SK-N-DZ (cell line): ENCODE measurements around the gene KCNIP1.

ENCODE experiments used
- DNase-seq: peaks from one replicate; pipeline ENCODE4 v3.0.0-alpha.2; 2015; ENCODE audit warnings: low spot score

Gene KCNIP1

GRCh38 chr5:170596482-170597044, 92.7 kb downstream of the KCNIP1 start:
- no peak for DNase-seq

- DNase-seq: peak; percentile 25
Observed at GRCh38 chr5:170597109-170597751, 93.4 kb downstream of the KCNIP1 start.

DNA sequence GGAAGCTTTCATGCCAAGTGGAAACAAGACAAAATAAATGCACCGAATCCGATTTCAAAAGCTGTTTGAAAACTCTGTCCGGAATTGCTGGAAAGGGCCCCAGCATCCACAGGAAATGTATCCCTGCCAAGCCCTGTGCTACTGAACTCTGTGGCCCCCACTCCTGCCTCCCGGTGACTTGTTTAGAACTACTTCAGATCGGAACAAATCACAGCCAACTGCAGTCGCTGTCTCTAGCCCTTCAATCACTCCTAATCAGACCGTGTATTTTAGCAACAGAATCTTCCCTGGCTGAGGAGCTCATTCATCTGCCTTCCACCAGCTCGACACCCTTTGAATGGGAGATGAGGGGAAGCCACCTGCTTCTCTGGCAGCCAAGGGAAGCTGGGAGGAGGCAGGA, 94.1 kb downstream of the KCNIP1 start:
- DNase-seq: no peak

DNA sequence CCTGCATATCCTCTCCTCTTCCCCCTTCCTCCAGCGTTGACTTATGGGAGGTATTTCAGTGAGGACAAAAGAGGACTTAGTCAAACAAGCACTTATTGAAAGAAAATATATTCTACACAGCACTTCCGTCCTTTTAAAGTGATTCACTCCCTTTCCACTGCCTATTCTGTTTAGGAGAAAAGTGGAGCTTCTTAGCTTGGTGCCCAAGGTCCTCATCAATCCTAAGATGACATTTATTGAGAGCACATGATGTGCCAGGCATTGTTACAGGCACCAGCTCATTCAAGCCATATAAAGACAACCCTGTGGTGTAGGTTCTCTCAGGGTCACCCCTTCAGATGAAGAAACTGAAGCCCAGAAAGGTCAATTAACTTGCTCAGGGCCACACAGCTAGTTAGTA, 95.9 kb downstream of the KCNIP1 start:
- DNase-seq: no peak

DNA sequence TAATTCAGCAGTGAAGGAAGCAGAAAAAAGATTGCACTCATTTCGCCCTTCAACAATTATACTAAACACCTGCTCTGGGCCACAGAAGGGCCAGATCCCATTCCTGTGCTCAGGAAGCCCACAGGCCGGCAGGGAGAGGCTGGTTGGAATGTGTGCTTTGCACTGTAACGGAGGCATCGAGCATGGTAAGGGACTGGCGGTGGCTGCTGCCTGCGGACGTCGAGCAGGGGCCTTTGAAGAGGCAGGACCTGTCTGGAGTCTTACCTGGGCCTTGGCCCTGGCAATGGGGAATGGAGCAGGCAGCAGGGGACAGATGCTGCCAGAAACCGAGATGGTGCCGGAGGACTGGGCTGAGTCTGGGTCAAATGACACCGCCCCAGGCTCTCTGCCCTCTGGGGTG, 97.8 kb downstream of the KCNIP1 start:
- DNase-seq: no peak

GRCh38 chr5:170603109-170603508, 99.3 kb downstream of the KCNIP1 start:
- DNase-seq: no peak

- DNase-seq: peak; percentile 57
Observed at GRCh38 chr5:170603578-170604565, 100.1 kb downstream of the KCNIP1 start.

GRCh38 chr5:170606941-170607340, 103.1 kb downstream of the KCNIP1 start:
- no peak for DNase-seq

DNA sequence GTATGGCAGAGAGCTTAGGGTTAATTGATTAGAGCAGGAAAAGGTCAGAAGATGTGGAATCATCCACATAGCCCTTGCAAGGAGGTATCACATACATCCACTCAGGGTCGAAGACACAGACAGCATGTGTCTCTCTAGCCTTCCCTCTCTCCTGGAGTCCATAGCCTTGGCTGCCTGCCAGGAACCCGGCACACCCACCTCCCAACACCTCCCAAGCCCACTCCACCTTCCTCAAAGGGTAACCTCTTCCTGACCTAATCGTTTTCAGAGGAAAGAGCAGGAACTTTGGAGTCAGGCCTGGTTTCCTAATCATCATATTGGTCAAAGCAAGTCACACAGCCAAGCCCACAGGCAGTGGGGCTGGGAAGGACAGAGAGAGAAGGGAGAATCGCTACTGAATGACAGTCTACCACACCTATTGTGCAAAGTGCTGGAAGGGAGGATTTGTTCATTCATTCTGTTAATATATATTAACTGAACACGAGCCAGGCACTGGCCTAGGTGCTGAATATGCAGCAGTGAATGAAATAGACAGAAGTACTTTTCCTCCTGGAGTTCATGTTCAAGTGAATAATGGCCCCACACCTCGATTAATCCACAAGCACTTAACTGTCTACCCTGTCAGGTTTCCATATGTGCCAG, 107.8 kb downstream of the KCNIP1 start:
- no peak for DNase-seq

- peak; percentile 42 for DNase-seq
Observed at GRCh38 chr5:170612256-170612678, 108.4 kb downstream of the KCNIP1 start.

GRCh38 chr5:170614065-170614490, 110.3 kb downstream of the KCNIP1 start:
- DNase-seq: no peak

- no peak for DNase-seq
Observed at GRCh38 chr5:170614720-170615119, 110.9 kb downstream of the KCNIP1 start.

DNA sequence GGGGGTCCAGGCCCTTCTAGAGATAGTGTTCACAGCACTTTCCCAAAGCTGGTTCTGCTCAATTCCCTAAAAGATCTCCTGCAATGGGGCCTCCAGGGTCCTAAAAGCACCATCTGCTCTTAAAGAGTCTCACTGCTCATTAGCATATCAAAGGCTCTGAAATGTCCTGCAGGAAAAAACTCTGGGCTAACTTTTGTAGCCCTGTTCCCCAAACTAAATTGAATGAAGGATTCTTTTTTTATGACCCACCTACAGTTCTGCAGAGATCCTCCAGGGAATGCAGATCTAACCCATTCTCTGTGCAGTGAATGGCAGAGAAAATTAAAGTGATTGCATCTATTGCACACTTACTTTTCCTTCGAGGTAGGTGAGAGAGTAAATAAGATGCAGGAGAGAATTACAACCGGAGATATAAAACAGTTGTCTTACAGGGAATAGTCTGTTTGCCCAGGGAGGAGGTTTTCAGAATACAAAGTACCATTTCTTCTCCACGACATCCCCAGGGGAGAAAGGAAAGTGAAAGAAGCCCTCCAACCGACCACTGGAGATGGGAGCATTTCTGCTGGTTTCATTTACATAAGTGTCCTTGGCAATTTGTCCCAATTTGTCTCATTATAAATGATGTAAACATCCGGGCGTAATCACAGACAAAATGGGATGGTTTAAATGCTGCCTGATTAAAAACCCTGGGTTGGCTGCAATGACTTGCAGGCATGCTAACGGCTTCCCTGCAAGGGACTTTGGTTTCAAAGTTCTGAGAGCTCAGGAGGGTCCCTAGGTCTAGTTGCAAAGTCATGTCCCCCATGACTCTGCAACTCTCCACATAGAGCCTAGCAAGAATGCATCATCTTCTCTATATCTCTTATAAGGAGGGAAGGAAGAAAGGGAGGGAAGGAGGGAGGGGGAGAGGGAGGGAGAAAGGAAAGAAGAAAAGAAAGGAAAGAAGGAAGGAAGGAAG, 114.0 kb downstream of the KCNIP1 start:
- DNase-seq: no peak

DNA sequence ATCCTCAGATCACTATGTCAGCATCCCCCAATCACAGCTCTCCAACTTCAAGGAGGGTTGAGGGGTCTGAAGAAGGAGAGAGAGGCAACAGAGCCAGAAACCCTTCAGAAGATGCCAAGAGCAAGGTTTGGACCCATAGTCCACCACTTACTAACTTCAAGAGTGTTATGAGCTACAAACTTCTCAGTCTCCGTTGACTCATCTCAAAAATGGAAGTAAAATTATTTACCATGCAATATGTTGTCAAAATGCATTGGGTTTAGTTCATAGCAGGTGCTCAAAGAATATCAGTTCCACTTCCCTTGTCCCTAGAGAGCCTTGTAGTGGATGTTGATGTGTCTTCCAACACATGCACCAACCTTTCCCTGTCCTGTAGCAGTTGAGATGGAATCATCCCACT, 116.0 kb downstream of the KCNIP1 start:
- no peak for DNase-seq

DNA sequence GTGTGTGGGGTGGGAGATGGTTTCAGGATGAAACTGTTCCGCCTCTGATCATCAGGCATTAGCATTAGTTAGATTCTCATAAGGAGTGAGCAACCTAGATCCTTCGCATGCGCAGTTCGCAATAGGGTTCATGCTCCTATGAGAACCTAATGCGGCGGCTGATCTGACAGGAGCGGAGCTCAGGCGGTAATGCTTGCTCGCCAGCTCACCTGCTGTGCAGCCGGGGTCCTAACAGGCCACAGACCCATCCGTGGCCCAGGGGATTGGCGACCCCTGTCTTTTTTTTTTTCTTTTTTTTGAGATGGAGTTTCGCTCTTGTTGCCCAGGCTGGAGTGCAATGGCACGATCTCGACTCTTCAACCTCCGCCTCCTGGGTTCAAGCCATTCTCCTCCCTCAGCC, 119.1 kb downstream of the KCNIP1 start:
- DNase-seq: no peak

DNA sequence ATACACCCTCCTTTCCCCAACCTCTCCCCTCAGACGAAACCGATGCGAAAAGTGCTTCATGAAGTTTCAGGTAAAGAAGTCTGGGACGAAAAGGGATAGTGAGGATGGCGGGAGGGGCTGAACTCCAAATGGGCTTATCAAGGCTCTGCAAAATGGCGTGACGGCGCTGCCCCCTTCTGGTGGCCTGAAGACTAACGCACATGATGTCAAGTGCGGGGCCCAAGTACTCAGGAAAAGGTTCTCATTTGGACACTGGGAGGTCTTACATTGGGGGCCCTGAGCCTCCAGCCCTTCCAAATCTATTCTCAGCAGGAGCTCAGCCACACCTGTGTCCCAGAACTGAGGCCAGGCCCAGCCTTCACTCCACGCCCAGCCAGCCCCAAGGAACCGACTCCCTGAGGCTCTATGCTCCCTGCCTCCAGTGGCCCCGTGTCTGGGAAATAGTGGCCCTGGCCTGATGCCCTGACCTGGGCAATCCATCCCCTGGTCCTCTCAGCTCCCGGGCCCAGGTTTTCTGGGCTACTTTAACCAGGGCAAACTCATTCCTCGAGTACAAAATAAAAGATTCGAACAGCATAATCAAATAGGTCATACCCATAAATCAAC, 119.9 kb downstream of the KCNIP1 start:
- DNase-seq: peak; percentile 37

GRCh38 chr5:170625221-170626165, 121.7 kb downstream of the KCNIP1 start:
- DNase-seq: no peak

- no peak for DNase-seq
Observed at GRCh38 chr5:170626507-170627150, 122.8 kb downstream of the KCNIP1 start.

DNA sequence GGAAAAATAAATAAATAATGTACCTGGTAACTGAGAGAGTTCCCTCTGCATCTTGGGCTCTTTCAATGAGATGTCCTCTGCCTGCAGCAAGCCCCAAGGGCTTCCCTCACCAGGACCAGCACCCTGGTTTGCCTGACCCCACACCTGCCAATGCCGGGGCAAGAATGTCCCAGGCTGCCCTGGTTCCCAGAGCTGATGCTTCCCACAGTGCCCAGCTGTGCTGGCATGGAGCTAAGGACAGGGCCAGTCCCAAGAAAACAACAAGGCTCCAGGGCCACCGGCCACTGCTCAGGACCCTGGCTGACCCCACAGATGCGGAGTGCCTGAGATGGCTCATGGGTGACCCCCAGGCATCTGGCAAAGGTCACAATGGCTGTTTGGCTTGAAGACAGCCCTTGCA, 123.5 kb downstream of the KCNIP1 start:
- no peak for DNase-seq
